AG09309 (cell line): ENCODE measurements around the gene WNT4.

ENCODE experiments used
- DNase-seq: peaks from one replicate; pipeline ENCODE4 v3.0.0-alpha.2; 2010; ENCODE audit warnings: low read depth
- H3K4me3 ChIP-seq: 2 replicates; pipeline ENCODE4 v1.5.1; 2011; ENCODE audit warnings: mild to moderate bottlenecking, low read depth, low read length, moderate library complexity; ENCODE audit not compliant: control insufficient read depth
- CTCF ChIP-seq: IDR thresholded peaks from 2 replicates; pipeline ENCODE4 v1.5.1; 2011; ENCODE audit warnings: mild to moderate bottlenecking, low read depth, low read length, inconsistent platforms; ENCODE audit not compliant: insufficient read depth, control insufficient read depth; ENCODE audit errors: missing control alignments

WNT4 gene

GRCh38 chr1:22107126-22107525, 35.8 kb downstream of the WNT4 start:
- TF ChIP-seq CTCF: no peak
- no peak overlapping the region for H3K4me3 ChIP-seq
- no peak for DNase-seq

- TF ChIP-seq CTCF: peak; percentile 79
- H3K4me3 ChIP-seq: no peak overlapping the region
- DNase-seq: no peak
Measured at GRCh38 chr1:22105611-22106207, 37.2 kb downstream of the WNT4 start.

GRCh38 chr1:22104865-22105437, 37.9 kb downstream of the WNT4 start:
- H3K4me3 ChIP-seq: no peak overlapping the region
- TF ChIP-seq CTCF: no peak
- no peak for DNase-seq

GRCh38 chr1:22104094-22104493, 38.8 kb downstream of the WNT4 start:
- DNase-seq: no peak
- H3K4me3 ChIP-seq: no peak overlapping the region
- TF ChIP-seq CTCF: no peak

GRCh38 chr1:22102746-22103145, 40.2 kb downstream of the WNT4 start:
- no peak for DNase-seq
- no peak overlapping the region for H3K4me3 ChIP-seq
- no peak for TF ChIP-seq CTCF

GRCh38 chr1:22101995-22102394, 40.9 kb downstream of the WNT4 start:
- DNase-seq: no peak
- H3K4me3 ChIP-seq: no peak overlapping the region
- TF ChIP-seq CTCF: no peak
